ENCODE data around the gene CLDND2. TPM values are rescaled to one million over a fixed set of nuclear protein-coding genes. Genes with fewer than 3 reads are reported as not detected.

Gene CLDND2
- total RNA-seq, 1 experiment from 2014 or later = 0.95 TPM

DNA sequence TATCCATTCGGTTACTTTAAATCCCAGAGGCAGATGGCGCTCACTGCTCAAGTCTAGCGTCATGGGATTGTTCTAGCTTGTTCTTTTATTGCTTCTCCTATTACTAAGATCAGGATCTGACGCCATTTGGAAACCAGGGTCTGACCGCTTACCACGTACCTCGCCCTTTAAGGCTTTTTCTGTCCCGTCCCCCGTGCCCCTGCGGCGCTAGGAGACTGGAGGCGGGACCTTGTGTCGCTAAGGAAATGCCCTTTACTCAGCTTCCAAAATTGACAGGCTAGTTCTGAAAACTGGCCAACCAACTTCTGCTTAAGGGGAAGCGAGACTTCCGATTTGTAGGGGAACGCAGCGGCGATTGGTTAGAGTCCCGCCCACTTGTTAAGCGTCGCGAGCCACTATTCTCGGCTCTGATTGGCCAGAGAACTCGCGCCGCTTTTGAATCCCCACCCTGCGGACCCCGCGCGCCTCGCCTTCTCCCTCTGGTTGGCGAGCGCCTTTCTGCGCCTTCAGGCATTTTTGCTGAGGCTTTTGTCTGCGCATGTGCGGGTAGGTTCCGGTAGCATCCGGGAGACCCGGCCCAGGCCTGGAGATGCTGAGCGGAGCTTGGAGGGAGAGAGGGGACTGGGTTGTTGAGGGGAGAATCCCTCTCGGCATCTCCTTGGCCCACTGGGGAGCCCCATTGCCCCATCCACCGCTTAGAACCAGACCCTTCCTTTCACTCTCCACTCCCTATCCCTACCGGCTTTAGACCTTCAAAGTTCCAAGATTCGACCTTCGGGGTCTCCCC lies 25.4 kb upstream of the CLDND2 start:
- POLR2A ChIA-PET (ENCODE audit: unreplicated experiment) = interaction anchor here (0.6 to 0.8 kb wide), 3 partner anchors 27 to 1462 kb away, joined by 4 to 10 read pairs (median 7); no protein-coding TSS in a partner anchor
- H3K27me3 ChIP-seq (ENCODE audit: low read length) = no peaks in the 10 kb centered on the region
- H3K36me3 ChIP-seq (ENCODE audit: low read depth, low read length) = no peaks in the 10 kb centered on the region
- ATAC-seq = peak; percentile 93
- H3K4me1 ChIP-seq (ENCODE audit: insufficient read depth, low read length) = peaks cover 18% of the 10 kb centered on the region
- no peak for TF ChIP-seq EZH2 (IDR thresholded peaks at IDR 0.05; ENCODE audit: low read length, unreplicated experiment)
- TF ChIP-seq, protein P1, sequence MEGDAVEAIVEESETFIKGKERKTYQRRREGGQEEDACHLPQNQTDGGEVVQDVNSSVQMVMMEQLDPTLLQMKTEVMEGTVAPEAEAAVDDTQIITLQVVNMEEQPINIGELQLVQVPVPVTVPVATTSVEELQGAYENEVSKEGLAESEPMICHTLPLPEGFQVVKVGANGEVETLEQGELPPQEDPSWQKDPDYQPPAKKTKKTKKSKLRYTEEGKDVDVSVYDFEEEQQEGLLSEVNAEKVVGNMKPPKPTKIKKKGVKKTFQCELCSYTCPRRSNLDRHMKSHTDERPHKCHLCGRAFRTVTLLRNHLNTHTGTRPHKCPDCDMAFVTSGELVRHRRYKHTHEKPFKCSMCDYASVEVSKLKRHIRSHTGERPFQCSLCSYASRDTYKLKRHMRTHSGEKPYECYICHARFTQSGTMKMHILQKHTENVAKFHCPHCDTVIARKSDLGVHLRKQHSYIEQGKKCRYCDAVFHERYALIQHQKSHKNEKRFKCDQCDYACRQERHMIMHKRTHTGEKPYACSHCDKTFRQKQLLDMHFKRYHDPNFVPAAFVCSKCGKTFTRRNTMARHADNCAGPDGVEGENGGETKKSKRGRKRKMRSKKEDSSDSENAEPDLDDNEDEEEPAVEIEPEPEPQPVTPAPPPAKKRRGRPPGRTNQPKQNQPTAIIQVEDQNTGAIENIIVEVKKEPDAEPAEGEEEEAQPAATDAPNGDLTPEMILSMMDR (conservative IDR thresholded peaks at IDR 0.05; ENCODE audit: low read depth, low read length) = peak; percentile 59
- no peaks in the 10 kb centered on the region for H3F3A ChIP-seq (ENCODE audit: low read length, unreplicated experiment)
- peak; percentile 100 for DNase-seq
- H4K20me1 ChIP-seq (ENCODE audit: low read length) = no peaks in the 10 kb centered on the region
- H3K4me2 ChIP-seq (ENCODE audit: low read length) = peak overlapping the region; percentile 85
- no peaks in the 10 kb centered on the region for H3K79me2 ChIP-seq (ENCODE audit: low read length)
- intact Hi-C loops (cut with micrococcal nuclease) = loop anchor here (1.0 kb wide), 2 partner anchors 27 to 55 kb away; no protein-coding TSS in a partner anchor
- H3K9me2 ChIP-seq (replicated peaks; ENCODE audit: low read length) = no peaks in the 10 kb centered on the region
- H3K9ac ChIP-seq (ENCODE audit: low read length) = peak overlapping the region; percentile 74
- H3K4me3 ChIP-seq (ENCODE audit: low read length) = peak overlapping the region; percentile 66
- CTCF ChIA-PET = interaction anchor here (0.6 to 1.2 kb wide), 5 partner anchors 27 to 262 kb away, joined by 3 to 8 read pairs (median 3); no protein-coding TSS in a partner anchor
- no peaks in the 10 kb centered on the region for H3K9me3 ChIP-seq (ENCODE audit: low read length)
- peak overlapping the region; percentile 92 for H2AFZ ChIP-seq (ENCODE audit: low read length)
- H3K27ac ChIP-seq (ENCODE audit: low read length) = peak overlapping the region; percentile 68
- BruUV-seq (replicated peaks) = no TSS peak

GRCh38 chr19:51392701-51393100 lies 23.9 kb upstream of the CLDND2 start:
- H3K4me3 ChIP-seq (ENCODE audit: low read length) = no peak overlapping the region
- no peak overlapping the region for H2AFZ ChIP-seq (ENCODE audit: low read length)
- H3K4me2 ChIP-seq (ENCODE audit: low read length) = no peak overlapping the region
- BruUV-seq (replicated peaks) = no TSS peak
- intact Hi-C loops (cut with micrococcal nuclease) = no loop called here
- H3K9ac ChIP-seq (ENCODE audit: low read length) = no peak overlapping the region
- TF ChIP-seq EZH2phosphoT487 (IDR thresholded peaks at IDR 0.05; ENCODE audit: borderline replicate concordance, low read length) (no peak), EZH2 (IDR thresholded peaks at IDR 0.05; ENCODE audit: low read length, unreplicated experiment) (no peak)
- TF ChIP-seq, protein P1 (conservative IDR thresholded peaks at IDR 0.05; ENCODE audit: low read depth, low read length) = no peak
- ChIA-PET POLR2A (ENCODE audit: unreplicated experiment) (no interaction called here), CTCF (no interaction called here)
- DNase-seq (no peak), ATAC-seq (no peak)
- no peaks in the 10 kb centered on the region for H3K9me2 ChIP-seq (replicated peaks; ENCODE audit: low read length)
- no peaks in the 10 kb centered on the region for H3K27me3 ChIP-seq (ENCODE audit: low read length)
- H4K20me1 ChIP-seq (ENCODE audit: low read length) = no peaks in the 10 kb centered on the region
- H3K4me1 ChIP-seq (ENCODE audit: insufficient read depth, low read length) = peaks cover 18% of the 10 kb centered on the region
- H3K79me2 ChIP-seq (ENCODE audit: low read length) = no peaks in the 10 kb centered on the region
- no peak overlapping the region for H3K27ac ChIP-seq (ENCODE audit: low read length)
- H3F3A ChIP-seq (ENCODE audit: low read length, unreplicated experiment) = no peaks in the 10 kb centered on the region
- H3K9me3 ChIP-seq (ENCODE audit: low read length) = no peaks in the 10 kb centered on the region
- no peaks in the 10 kb centered on the region for H3K36me3 ChIP-seq (ENCODE audit: low read depth, low read length)

DNA sequence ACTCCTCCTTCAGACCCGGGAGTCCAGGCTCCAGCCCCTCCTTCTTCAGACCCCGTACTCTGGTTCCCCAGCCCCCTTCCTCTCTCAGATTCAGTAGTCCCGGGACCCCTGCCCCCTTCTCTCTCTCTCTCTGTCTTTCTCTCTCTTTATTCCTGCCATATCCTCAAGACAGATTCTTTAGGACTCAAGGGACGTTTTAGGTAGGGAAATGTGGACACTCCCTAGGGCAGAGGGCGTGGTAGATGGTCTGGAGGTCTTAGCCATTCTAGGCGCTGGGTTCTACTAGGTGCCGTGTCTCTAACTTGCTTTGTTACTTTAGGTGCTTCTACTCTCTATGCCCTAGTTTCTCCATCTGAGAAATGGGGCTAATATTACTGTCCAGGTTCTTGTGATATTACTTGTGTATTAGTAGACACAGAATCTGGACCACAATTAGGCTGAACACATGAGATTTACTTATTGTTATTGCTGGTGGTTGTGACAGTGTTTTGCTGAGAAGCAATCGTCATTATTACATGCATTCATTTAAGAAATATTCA lies 22.3 kb upstream of the CLDND2 start:
- H3F3A ChIP-seq (ENCODE audit: low read length, unreplicated experiment) = no peaks in the 10 kb centered on the region
- DNase-seq = no peak
- TF ChIP-seq EZH2phosphoT487 (IDR thresholded peaks at IDR 0.05; ENCODE audit: borderline replicate concordance, low read length) (no peak), EZH2 (IDR thresholded peaks at IDR 0.05; ENCODE audit: low read length, unreplicated experiment) (no peak)
- TF ChIP-seq, protein P1 (conservative IDR thresholded peaks at IDR 0.05; ENCODE audit: low read depth, low read length) = no peak
- H3K4me2 ChIP-seq (ENCODE audit: low read length) = no peak overlapping the region
- CTCF ChIA-PET = no interaction called here
- H3K9me2 ChIP-seq (replicated peaks; ENCODE audit: low read length) = no peaks in the 10 kb centered on the region
- no peaks in the 10 kb centered on the region for H3K27me3 ChIP-seq (ENCODE audit: low read length)
- H4K20me1 ChIP-seq (ENCODE audit: low read length) = no peaks in the 10 kb centered on the region
- peaks cover 18% of the 10 kb centered on the region for H3K4me1 ChIP-seq (ENCODE audit: insufficient read depth, low read length)
- H3K79me2 ChIP-seq (ENCODE audit: low read length) = no peaks in the 10 kb centered on the region
- no peak overlapping the region for H3K4me3 ChIP-seq (ENCODE audit: low read length)
- intact Hi-C loops (cut with micrococcal nuclease) = no loop called here
- BruUV-seq (replicated peaks) = no TSS peak
- peak overlapping the region; percentile 53; the same call in 1 of the 2 replicates for H2AFZ ChIP-seq (ENCODE audit: low read length)
- no peaks in the 10 kb centered on the region for H3K36me3 ChIP-seq (ENCODE audit: low read depth, low read length)
- ATAC-seq = no peak
- POLR2A ChIA-PET (ENCODE audit: unreplicated experiment) = no interaction called here
- H3K9ac ChIP-seq (ENCODE audit: low read length) = no peak overlapping the region
- no peaks in the 10 kb centered on the region for H3K9me3 ChIP-seq (ENCODE audit: low read length)
- H3K27ac ChIP-seq (ENCODE audit: low read length) = no peak overlapping the region

Measured in PC-3 (cell line).